GM21529 (cell line): ENCODE results near the gene RORC.

Source experiments
- ATAC-seq: cut with Tn5 transposase; IDR thresholded peaks from one replicate; pipeline ENCODE4 v1.9.1; 2021; ENCODE audit not compliant: unreplicated experiment

RORC gene

DNA sequence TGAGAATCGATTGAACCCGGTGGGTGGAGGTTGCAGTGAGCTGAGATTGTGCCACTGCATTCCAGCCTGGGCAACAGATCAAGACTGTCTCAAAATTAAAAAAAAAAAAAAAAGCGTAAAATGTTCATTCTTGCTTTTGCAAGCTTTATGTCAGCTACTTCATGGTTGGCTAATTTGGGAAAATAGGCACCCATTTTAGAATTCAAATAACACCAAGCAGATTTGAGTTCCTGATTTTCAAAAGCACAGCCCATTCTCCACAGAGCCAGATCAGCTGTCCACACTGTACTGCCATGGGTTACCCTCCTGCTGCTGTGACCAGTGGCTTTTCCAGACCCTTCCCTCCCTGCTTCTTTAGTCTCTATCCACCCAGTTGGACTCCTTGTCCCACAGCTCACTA, 17.5 kb upstream of the RORC start:
- ATAC-seq = no peak

DNA sequence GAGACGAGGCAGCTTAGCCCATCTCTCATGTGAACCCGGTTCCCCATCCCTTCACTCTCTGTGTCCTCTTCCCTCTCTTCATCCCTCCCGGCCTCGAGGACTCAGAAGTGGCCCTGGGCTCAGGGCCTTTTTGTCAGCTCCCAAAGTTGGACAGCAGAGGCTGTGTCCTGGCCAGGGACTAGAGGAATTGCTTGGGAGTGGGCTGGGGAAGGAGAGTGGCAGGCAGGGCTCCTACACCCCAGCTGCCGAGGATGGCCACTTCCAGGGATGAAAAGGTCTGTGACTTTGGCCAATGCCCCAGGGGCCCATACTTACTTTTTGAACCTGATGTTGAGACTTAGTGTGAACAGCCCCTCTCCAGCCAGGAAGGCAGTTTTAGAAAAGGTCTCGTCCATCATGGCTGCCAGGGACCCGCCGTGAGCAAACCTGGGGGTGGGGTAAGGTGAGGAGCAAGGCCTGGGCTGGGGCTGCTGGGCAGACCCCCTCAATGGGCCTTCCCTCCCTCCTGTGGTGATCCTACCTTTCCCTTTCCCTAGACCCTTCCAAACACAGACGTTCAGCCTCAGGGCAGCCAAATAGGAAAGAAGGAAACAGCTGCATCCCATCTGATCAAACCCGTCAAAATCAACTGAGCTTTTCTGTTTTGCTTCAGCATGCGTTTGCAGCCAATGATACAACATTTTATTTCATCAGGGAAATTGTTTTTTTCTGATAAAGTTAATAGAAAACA, 16.4 kb upstream of the RORC start:
- no peak for ATAC-seq

DNA sequence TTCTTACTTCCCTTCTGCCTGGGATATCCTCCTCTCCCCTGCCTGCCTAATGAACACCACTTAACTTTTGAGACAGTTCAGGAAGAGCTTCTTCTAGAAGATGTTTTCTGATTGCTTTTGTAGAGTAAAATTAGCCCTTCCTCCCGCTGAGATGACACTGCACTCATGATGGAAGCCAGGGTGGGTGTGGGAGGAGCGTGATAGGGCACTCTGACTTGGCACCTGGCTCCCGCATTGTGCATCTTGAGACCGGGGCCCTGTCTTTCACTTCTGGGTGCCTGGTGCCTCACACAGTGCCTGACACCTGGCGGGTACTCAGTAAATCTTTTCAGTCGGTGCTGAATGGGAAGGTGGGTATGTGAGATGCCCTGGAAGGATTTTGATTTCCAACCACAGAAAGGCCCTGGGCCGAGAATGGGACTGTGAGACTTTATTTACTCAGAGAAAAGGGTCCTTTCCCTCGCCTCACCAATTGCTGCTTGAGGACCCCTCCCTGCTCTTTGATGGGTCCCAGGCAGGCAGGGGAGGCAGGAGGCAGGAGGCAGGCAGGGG, 15.2 kb upstream of the RORC start:
- ATAC-seq = no peak

DNA sequence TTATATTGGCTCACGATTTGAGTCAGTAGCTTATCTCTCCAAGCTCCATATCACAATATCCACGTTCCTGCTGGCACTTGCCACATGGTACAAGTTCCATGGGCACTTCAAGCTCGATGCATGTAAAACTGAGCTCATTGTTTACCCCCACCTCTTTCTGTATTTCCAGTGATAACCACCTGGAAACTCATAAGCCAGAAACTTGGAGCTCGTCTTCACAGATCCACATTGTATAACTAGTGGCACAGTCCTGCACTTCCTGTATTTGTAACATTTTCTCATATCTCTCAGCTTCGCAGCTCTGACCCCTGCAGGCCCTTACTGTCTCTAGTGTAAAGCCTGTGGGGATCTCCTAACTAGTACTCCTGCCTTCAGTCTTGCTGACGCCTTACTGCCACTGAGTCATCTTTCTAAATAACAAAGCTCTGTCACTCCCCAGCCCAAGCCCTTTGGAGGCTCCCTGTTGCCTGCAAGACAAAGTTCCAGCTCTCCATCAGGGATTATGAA, 14.5 kb upstream of the RORC start:
- ATAC-seq = no peak

DNA sequence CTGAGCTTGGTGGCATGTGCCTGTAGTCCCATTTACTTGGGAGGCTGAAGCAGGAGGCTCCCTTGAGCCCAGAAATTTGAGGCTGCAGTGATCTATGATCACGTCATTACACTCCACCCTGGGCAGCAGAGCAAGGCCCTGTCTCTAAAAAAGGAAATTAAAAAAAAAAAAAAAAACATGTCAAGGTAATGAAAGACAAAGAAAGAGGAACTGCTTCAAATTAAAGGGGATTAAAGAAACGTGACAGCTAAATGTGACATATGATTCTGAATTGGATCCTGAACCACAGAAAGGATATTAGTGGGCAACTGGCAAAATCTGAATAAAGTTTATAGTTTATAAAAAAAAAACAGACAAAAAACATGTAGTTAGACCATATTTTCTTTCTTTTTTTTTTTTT, 11.8 kb upstream of the RORC start:
- no peak for ATAC-seq

DNA sequence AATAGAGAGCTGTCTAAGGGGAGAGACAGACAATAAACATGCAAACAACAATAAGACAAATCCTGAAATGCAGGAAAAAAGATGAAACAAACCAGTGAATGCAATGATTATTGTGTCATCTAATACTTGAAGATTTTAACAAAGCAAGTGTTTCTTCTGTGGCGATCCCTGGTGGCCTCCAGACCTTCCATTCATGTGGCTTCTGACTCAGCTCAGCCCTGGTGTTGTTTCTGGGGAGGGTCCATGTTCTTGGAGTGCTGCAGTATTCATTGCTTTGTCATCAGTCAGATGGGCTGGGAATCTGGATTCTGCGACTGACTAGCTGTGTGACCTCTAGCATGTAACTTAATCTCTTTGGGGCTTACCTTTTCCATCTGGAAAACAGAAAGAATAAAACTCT, 9.5 kb upstream of the RORC start:
- ATAC-seq = no peak

DNA sequence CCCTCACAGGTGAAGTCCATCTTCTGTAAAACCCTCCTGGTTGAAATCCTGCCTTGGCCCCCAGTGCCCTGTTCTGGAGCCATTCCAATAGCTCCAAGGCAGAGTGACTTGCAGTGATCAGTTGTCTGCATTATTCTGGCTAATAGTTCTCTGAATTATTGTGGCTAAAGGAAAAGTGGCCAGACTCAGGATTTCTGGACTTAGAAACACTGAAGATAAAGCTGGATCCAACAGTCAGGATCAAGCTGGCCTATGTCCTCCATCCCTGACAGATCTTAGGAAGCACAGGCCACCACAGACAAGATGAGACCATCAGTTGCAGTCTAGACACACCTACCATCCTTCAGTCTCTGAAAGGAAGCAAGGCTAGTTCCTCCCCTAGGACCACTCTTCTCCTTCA, 8.8 kb upstream of the RORC start:
- no peak for ATAC-seq

DNA sequence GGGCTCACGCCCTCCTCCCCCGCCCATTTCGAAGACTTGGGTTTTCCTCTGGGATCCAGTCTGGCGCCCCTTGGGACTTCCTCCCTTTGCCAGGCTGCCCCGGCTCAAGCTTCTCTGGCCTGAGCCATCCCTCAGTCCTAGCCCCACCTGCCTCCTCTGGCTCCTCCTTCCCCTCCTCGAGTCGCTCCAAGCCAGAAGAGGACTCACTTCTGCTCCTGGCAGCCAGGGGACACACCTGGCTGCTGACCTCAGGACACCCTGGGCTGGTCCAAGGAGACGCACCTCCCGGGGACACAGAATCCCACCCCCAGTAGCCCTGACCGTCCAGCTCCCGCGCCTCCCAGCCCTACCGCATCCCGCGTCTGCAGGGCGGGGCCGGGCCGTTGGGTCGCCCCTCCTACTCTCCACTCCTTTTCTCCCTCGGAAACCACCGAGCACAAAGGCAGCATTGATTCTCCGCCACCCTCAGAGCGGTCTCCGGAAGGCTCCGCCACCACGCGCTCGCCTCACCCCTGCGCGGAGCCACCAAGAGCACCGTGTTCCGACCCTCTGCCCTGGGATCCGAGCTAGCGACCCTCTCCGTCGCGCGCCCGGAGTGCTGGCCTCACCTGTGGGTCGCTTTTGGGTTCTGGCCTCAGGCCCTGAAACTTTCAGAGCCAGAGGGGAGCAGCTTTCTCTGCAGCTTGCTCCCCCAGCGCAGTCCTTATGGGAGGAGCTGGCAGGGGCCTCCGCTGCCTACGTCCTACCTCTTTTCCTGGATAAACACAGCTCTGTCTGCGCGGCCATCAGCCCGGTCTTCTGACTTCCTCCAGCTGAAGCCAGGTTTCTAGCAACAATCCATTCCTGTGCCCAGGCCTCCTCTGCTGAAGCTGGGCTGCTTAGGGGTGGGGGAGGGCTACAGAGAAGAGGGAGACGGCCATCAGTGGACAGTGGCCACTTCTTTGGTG, 8.1 kb upstream of the RORC start, which contains the start of gene C2CD4D:
TSS of gene C2CD4D (minus strand) at position 364 of the 947 bp plus-strand sequence. CDS start 831 bp downstream, outside the sequence.
- no peak for ATAC-seq

DNA sequence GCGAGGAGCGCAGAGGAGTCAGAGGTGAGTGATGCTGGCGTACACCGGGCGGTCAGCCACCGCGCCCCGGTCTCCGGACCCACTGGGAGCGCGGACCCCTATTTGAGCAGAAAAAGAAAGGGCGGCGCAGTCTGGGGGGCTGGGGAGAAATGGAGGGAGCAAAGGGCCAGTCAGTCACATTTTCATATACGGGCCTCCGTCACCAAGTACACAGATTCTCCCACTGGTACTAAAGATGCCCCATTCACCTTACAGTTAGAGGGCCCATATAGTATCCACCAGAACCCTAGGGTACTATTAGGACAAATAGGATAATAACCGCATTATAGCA, 7.4 kb upstream of the RORC start:
- ATAC-seq = no peak

DNA sequence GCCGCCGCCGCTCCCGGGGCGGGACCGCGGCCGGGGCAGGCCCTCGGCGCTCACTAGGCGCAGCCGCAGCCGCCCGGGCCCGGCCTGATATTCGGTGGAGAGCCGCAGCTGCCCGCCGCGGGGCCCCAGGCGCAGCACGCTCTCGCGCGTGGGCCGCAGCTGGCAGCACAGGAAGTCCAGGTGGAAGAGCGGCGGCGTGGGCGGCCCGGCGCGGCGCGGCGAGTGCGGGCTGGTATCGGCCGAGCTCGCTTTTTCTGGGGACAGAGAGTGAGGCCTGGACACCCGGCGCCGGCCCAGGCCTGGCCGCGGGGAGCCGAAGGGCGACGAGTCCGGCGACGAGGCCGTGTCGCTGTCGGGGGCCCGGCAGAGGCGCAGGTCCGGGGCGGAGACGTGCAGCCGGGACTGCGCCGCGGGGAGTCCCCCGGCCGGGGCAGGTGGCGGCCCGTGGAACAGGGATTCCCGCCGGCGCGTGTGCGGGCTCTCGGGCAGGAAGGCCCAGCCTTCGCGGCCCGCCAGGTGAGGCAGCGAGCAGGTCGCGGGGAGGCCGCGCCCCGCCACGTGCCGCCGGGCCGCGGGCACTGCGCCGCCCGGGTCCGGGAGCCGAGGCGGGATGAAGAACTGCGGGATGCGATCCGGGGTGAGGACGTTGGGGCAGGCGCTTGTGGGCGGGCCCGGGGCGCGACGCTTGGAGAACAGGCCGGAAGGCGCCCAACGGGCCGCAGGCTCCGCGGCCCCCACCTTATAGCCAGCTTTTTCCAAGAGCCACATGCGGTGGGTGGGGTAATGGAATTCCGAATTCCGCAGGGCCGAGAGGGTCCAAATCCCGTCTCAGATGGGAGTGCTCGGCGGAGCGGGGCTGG, 6.8 kb upstream of the RORC start:
- ATAC-seq = no peak

DNA sequence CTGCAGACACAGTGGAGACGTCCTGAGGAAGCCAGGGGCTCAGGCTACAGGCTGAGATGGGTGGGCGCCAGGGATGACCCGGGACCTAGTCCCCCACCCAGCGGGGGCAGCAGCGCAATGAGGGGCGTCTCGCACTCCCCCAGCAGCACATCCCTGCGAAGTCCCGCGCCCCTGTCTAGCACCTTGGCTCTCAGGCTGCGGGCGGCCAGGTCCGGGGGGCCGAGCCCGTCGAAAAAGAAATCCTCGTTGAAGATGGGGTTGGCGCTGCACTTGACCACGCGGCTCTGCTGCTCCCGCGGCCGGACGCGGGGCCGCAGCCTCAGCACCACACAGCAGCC, 6.3 kb upstream of the RORC start:
- no peak for ATAC-seq

DNA sequence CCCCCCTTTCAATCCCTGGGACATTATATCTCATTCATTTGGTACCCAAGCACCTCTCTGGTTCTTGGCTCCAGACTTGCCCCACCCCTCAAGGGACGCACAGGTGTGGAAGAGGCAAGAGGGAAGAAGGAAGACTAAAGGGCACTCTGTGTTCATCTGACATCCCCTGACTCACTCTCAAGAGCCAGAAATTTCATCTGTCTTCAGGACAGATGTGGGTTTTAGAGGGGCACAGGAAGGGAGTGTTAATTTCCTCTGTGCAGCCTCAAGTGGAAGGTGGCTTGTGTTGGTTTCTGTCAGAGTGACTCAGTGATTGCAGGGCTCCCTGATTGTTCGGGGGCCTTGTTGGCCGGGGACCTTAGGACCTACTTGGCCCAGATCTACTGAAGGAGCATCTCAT, 5.6 kb upstream of the RORC start:
- no peak for ATAC-seq

DNA sequence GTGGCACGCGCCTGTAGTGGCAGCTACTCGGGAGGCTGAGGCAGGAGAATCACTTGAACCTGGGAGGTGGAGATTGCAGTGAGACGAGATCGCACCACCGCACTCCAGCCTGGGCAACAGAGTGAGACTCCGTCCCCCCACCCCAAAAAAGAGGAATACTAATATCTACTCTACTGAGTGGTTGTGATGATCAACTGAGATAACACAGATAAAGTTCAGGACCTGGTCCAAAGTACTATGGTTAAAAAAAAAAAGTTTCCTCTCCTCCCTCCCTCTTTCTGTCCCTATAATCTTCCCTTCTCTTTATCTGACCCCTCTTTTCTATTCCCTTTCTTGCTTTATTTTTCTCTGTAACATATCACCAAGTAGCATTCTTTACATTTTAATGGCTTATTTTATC, 4.0 kb upstream of the RORC start:
- no peak for ATAC-seq

DNA sequence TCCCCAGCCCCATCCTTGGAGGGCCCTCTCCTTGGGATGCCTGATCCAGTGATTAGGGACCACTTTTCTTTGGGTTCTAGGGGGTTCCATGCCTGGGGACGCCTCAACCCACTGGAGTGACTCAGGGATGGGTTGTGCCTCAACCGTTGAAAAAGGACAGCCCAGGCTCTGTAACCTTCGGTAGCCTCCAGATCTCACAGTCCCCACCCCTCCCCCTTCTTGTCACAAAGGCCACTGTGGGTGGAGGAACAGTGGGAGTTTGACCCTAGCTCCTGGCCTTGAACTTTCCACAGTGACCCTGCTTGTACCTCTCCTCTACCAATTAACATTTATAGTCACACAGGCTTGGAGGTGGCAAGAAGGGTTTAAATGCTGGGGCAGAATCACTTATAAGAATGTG, 2.6 kb upstream of the RORC start:
- no peak for ATAC-seq

DNA sequence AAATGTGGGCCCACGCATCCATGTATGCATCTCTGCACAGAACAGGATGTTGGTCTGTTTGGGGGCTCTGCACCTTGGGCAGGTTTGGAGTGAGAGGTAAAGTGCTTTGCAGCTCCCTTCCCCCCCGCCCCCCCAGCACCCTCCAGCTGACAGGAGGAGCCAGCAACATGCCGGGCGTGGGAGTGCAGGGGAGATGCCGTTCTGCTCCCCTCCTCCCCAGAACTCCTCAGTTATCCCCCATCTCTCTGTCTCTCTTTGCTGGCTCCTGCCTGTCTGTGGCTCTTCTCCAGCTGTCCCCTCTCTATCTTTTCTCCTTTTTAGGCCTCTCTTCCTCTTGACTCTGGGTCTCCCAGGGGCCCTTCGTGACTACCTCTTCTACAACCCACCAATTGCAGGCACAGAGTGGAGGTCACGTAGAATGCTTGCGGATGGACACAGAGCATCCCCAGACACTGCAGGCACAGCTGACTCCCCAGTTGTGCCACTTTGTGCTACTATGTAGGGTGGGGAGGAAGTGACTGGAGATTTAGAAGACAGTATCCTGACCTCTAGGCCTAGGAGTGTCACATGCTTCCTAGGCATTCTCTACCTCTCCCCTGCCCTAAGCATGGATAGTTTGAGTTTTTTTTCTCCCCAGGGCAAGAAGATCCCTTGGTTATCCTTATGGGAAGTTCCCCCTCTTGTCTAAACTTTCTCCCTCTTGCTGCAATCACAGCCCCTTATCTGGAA, 1.7 kb upstream of the RORC start:
- ATAC-seq = no peak

DNA sequence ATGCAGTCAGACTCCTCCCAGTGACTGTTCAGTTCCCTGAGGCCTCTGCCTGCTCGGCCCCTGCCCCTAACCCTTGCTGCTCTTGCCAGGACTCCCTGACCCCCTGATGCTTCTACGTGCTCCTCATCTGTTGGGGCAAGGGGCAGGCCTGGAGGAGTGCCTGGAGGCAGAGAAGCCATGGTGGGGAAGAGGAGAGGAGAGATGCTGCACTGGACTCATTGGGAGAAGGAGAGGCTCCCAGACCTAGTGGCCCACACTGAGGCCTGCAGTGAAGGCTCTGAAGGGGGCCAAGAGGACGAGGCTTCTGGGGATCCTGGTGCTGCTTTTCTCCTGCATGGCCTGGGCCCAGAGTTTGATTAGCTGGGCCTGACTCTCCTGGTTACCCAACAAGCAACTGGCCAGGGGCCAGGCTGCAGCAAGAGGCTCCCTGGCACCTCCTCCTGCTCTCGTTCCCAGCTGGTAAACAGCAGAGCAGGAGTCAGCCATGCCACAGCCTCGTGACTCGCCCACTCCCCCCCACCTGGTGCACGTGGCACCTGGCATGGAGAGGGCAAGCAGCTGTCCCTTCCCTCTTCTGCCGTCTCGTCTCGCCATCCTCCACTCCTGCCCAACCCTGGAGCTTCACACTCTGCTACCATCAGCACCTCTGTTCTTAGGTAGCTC, 847 bp upstream of the RORC start:
- no peak for ATAC-seq

DNA sequence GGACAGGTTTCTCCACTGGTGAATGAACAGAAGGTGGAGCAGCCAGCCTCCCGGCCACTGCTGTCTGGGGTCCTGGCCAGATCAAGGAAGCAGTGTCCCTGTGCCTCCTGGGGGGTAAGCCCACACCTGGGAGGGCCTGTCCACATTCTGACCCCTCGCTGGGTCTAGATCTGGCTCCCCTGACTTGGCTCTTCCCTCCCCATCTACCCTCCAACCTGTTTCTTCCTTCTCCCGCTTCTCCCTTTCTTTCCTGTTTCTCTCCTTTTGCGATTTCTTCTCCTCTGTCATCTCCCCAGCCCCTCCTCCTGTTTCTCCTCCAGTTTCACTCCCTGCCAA, 378 bp downstream of the RORC start:
- no peak for ATAC-seq

DNA sequence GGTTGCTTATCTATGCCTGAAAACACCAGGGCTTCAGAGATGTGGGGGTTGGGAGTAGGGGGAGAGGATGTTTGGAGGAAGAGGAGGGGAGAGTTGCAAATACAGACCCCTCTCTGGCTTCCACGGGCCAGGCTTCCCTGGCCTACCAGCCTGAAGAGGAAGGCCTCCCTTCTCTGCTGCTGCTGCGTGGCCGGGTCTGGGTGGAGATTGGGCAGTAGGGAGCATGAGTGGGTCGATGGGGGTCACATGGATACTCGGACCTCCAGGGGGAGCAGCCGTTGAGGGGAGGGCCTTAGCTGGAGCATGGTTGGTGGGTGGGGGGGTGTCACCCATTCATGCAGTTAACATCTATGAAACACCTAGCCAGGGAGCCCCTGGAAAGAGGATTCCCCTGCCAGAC, 1.5 kb downstream of the RORC start:
- no peak for ATAC-seq

DNA sequence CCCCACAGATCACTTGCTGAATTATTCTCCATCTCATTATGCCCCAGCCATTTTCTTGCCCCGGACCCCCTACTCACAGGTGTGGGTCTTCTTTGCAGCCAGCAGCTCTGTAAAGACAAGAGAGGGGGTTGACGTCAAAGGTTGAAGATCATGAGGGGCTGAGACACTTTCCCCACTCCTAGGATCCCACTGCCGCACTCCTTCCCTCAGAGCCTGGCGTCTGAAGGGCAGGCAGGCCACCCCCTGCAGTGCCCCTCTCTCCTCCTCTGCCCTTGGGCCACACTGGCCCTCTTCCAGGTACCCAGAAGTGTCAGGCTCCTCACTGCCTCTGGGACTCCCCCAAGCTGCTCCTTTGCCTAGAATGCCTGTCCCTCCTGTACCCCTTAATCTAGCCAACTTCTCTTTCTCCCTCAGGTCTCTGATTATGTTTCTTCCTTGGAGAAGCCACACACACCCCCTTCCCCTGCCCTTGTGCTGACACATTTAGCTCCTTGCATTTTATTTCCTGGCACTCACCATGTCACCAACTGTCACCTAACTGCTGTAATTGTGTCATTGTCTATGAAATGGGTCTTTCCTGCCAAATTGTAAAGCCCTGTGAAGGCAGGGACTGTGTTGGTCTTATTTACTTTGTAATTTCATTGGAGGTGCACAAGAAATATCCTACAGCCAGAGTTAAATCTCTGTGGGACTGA, 2.1 kb downstream of the RORC start:
- ATAC-seq = no peak
